Measurements from ENCODE around the gene UBAC1. TPM values are rescaled to one million over a fixed set of nuclear protein-coding genes. Genes with fewer than 3 reads are reported as not detected.
"Not testable (repeated sequence)": the region's sequence is repeated elsewhere in the genome, so short reads cannot be mapped to it uniquely, and the experiment has no call there.

The UBAC1 gene
- total RNA-seq, 1 experiment from 2014 or later: 55.6 TPM

DNA sequence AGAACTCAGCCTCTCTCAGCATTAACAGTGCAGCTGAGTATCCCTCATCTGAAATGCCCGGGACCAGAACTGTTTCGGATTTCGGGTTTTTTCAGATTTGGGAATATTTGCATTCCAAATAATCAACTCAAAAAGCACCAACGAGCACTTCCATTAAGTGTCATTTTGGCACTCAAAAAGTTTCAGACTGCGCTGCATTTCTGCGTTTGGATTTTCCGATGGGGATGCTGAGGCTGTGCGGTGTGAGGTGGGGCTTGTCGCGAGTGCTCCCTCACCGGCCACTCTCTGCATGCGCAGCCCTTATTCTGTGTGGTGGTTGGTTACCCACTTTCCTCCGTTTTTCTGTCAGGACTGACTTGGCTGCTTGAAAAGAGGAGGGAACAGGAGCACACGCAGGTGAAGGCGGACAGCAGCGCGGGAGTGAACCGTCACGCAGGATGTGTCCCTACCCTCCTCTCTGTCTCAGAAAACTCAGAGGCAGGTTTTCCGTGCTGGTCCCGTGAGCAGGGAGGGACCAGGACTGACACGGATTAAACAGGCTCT lies 8.4 kb downstream of the UBAC1 start:
- ChIA-PET CTCF (interaction anchor here (1.5 kb wide), 1 partner anchor 186 kb away, joined by 3 read pairs; no protein-coding TSS in a partner anchor), POLR2A (no interaction called here)
- TF ChIP-seq ZNF263 (CRISPR knock-in tag; IDR thresholded peaks at IDR 0.05; ENCODE audit: low read depth): no peak
- no peak for TF ChIP-seq FOXK1 (CRISPR knock-in tag; IDR thresholded peaks at IDR 0.05)
- DNase-seq (ENCODE audit: low spot score) (no peak), ATAC-seq (no peak)
- H3K27ac Mint-ChIP-seq: no peak overlapping the region
- no peak overlapping the region for H3K4me3 Mint-ChIP-seq
- H3K27me3 Mint-ChIP-seq (ENCODE audit: low read depth): no peaks in the 10 kb centered on the region
- no peaks in the 10 kb centered on the region for H3K9me3 Mint-ChIP-seq
- no peaks in the 10 kb centered on the region for H3K4me1 Mint-ChIP-seq
- H3K36me3 Mint-ChIP-seq: peaks cover 36% of the 10 kb centered on the region

- H3K4me3 Mint-ChIP-seq: no peak overlapping the region
- H3K27ac Mint-ChIP-seq: 0 out of 2 replicates have a peak overlapping the region, but pooled peaks have one; percentile 29
- H3K9me3 Mint-ChIP-seq: no peaks in the 10 kb centered on the region
- DNase-seq (ENCODE audit: low spot score) (no peak), ATAC-seq (no peak)
- H3K36me3 Mint-ChIP-seq: peaks cover 38% of the 10 kb centered on the region
- H3K27me3 Mint-ChIP-seq (ENCODE audit: low read depth): no peaks in the 10 kb centered on the region
- CTCF ChIA-PET: interaction anchor here (1.5 kb wide), 1 partner anchor 187 kb away, joined by 3 read pairs; no protein-coding TSS in a partner anchor
- TF ChIP-seq ATF3 (CRISPR knock-in tag; conservative IDR thresholded peaks at IDR 0.05): no peak
- TF ChIP-seq JAZF1 (CRISPR knock-in tag; IDR thresholded peaks at IDR 0.05): no peak
- TF ChIP-seq ZBTB21 (CRISPR knock-in tag; IDR thresholded peaks at IDR 0.05; ENCODE audit: borderline replicate concordance): no peak
- TF ChIP-seq TEAD1 (CRISPR knock-in tag; IDR thresholded peaks at IDR 0.05): no peak
- TF ChIP-seq SP1 (CRISPR knock-in tag; conservative IDR thresholded peaks at IDR 0.05): no peak
- no peak for TF ChIP-seq ZNF532 (CRISPR knock-in tag; IDR thresholded peaks at IDR 0.05; ENCODE audit: borderline replicate concordance)
- TF ChIP-seq AR (CRISPR knock-in tag; IDR thresholded peaks at IDR 0.05): no peak
- POLR2A ChIA-PET: no interaction called here
- no peaks in the 10 kb centered on the region for H3K4me1 Mint-ChIP-seq
Observed at GRCh38 chr9:135951889-135952663, 9.1 kb downstream of the UBAC1 start.

DNA sequence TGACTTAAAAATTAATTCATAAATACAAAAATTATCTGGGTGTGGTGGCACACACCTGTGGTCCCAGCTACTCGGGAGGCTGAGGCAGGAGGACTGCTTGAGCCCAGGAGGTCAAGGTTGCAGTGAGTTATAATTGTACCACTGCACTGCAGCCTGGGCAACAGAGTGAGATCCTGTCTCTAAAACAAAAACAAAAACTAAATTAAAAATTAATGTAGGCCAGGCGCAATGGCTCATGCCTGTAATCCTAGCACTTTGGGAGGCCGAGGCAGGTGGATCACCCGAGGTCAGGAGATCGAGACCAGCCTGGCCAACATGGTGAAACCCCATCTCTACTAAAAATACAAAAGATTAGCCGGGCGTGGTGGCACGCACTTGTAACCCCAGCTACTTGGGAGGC lies 9.9 kb downstream of the UBAC1 start:
- H3K27me3 Mint-ChIP-seq (ENCODE audit: low read depth); DNase-seq (ENCODE audit: low spot score); ATAC-seq; POLR2A ChIA-PET; H3K4me1 Mint-ChIP-seq; H3K27ac Mint-ChIP-seq; H3K9me3 Mint-ChIP-seq; H3K4me3 Mint-ChIP-seq: not testable (repeated sequence)
- H3K36me3 Mint-ChIP-seq: peaks cover 43% of the 10 kb centered on the region
- CTCF ChIA-PET: interaction anchor here (1.5 kb wide), 1 partner anchor 187 kb away, joined by 3 read pairs; no protein-coding TSS in a partner anchor

GRCh38 chr9:135950841-135951240 lies 10.3 kb downstream of the UBAC1 start:
- CTCF ChIA-PET: interaction anchor here (1.2 kb wide), 1 partner anchor 10 kb away, joined by 3 read pairs; the partner anchor contains the start of gene UBAC1
- DNase-seq (ENCODE audit: low spot score); H3K27ac Mint-ChIP-seq; H3K27me3 Mint-ChIP-seq (ENCODE audit: low read depth); H3K4me3 Mint-ChIP-seq; H3K4me1 Mint-ChIP-seq; POLR2A ChIA-PET; H3K9me3 Mint-ChIP-seq; ATAC-seq: not testable (repeated sequence)
- peaks cover 48% of the 10 kb centered on the region for H3K36me3 Mint-ChIP-seq

Measured in WTC11 (cell line).